IPS-20b (cell line): ENCODE results near the gene FATE1.

ENCODE experiments used
- H3K27ac ChIP-seq: one replicate; pipeline ENCODE4 v1.5.1; 2013; ENCODE audit warnings: low read length
- H3K27me3 ChIP-seq: 2 replicates; pipeline ENCODE4 v1.6.1; 2013; ENCODE audit warnings: mild to moderate bottlenecking, low read length, inconsistent platforms; ENCODE audit not compliant: insufficient read depth
- H3K36me3 ChIP-seq: 2 replicates; pipeline ENCODE4 v1.6.1; 2013; ENCODE audit warnings: low read depth, mild to moderate bottlenecking, inconsistent platforms, low read length, moderate library complexity; ENCODE audit not compliant: insufficient read depth
- H3K4me1 ChIP-seq: 2 replicates; pipeline ENCODE4 v1.6.1; 2013; ENCODE audit warnings: mild to moderate bottlenecking, control low read depth, inconsistent platforms, low read length, moderate library complexity; ENCODE audit not compliant: insufficient read depth
- H3K4me3 ChIP-seq: 2 replicates; pipeline ENCODE4 v1.5.1; 2013; ENCODE audit warnings: mild to moderate bottlenecking, low read length, inconsistent platforms
- H3K9ac ChIP-seq: 2 replicates; pipeline ENCODE4 v1.6.1; 2013; ENCODE audit warnings: low read depth, mild to moderate bottlenecking, inconsistent platforms, low read length, moderate library complexity
- H3K9me3 ChIP-seq: 2 replicates; pipeline ENCODE4 v1.6.1; 2013; ENCODE audit warnings: mild to moderate bottlenecking, low read depth, low read length, inconsistent platforms; ENCODE audit not compliant: insufficient read depth

Gene FATE1

GRCh38 chrX:151729056-151729725 is 13.4 kb downstream of the FATE1 start:
- no peaks in the 10 kb centered on the region for H3K4me1 ChIP-seq
- H3K9me3 ChIP-seq: no peaks in the 10 kb centered on the region
- H3K27ac ChIP-seq: no peak overlapping the region
- H3K27me3 ChIP-seq: no peaks in the 10 kb centered on the region
- no peak overlapping the region for H3K9ac ChIP-seq
- H3K4me3 ChIP-seq: no peak overlapping the region
- no peaks in the 10 kb centered on the region for H3K36me3 ChIP-seq

GRCh38 chrX:151734446-151734845 is 18.6 kb downstream of the FATE1 start, which contains the start of gene CNGA2:
Gene CNGA2 (plus strand): TSS chrX:151734746. CDS start chrX:151738484, 3,738 bp downstream.
- Histone ChIP-seq H3K4me3 (no peak within 1 kb of the TSS), H3K4me1 (no peaks in the 10 kb centered on the region), H3K9ac (no peak within 1 kb of the TSS), H3K9me3 (no peaks in the 10 kb centered on the region), H3K27me3 (no peaks in the 10 kb centered on the region), H3K27ac (no peak within 1 kb of the TSS), H3K36me3 (no peaks in the 10 kb centered on the region)

DNA sequence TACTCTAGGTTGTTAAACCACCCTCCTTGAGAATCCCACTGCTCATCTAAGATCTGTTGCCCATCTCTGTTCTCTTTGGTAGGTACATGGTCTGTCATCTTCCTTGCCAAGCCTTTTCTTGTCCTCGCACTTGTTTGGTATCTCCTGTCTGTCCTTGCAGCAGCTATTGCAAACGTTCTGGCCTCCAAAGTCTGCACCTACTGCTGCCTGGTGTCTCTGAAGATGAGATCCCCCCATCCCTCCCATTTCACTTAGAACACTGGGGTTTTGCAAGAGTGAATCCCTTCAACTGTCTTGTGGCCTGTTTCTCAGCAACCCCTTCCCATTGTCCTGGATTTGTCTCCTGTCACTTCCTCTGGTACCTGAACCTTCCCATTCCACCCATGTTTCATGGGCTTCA is 19.4 kb downstream of the FATE1 start:
- H3K4me3 ChIP-seq: no peak overlapping the region
- no peaks in the 10 kb centered on the region for H3K36me3 ChIP-seq
- H3K4me1 ChIP-seq: no peaks in the 10 kb centered on the region
- H3K27me3 ChIP-seq: no peaks in the 10 kb centered on the region
- H3K27ac ChIP-seq: no peak overlapping the region
- H3K9ac ChIP-seq: no peak overlapping the region
- no peaks in the 10 kb centered on the region for H3K9me3 ChIP-seq

DNA sequence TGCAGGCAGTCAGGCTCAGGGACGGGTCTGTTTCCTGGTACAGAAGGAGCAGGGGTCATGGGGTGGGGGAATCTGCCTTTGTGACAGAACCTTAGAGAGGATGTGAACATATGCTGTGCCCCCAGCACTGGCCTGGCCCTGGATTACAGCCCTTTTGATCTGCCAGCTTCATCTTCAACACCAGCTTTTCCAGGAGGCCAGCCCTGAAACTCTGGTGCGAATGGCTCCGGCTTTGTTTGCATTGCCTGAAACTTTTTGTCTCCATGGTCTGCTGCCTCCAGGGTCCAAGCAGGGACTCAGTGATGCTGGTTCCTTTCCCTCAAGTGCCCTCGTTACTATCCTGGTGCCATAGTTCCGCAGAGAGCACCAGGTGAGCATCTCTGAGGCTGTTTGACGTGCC is 20.9 kb downstream of the FATE1 start:
- Histone ChIP-seq H3K9me3 (no peaks in the 10 kb centered on the region), H3K9ac (no peak overlapping the region), H3K27me3 (no peaks in the 10 kb centered on the region), H3K4me1 (no peaks in the 10 kb centered on the region), H3K4me3 (no peak overlapping the region), H3K27ac (no peak overlapping the region), H3K36me3 (no peaks in the 10 kb centered on the region)

DNA sequence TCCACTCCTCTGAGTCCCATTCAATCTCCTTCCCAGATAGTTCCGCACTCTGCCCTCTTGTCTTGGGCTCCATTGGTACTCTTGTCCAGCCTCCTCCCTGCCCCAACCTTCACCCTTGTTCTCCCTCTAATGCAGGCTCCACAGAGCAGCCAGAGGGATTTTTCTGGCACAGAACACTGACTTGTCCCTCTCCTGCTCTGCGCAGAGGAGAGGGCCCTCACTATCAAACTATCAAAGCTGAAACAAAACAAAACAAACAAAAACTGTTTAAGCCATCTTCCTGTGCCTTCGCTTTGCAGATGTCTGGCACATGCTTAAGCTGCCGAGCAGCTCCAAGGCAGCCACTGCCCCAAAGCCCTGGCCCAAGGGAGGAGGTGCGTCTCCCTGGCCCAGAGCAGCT is 21.7 kb downstream of the FATE1 start:
- no peak overlapping the region for H3K4me3 ChIP-seq
- H3K9me3 ChIP-seq: no peaks in the 10 kb centered on the region
- no peaks in the 10 kb centered on the region for H3K36me3 ChIP-seq
- H3K27ac ChIP-seq: no peak overlapping the region
- no peaks in the 10 kb centered on the region for H3K4me1 ChIP-seq
- no peaks in the 10 kb centered on the region for H3K27me3 ChIP-seq
- no peak overlapping the region for H3K9ac ChIP-seq

- H3K4me1 ChIP-seq: no peaks in the 10 kb centered on the region
- no peaks in the 10 kb centered on the region for H3K27me3 ChIP-seq
- no peak overlapping the region for H3K27ac ChIP-seq
- no peaks in the 10 kb centered on the region for H3K9me3 ChIP-seq
- no peak overlapping the region for H3K4me3 ChIP-seq
- H3K36me3 ChIP-seq: no peaks in the 10 kb centered on the region
- H3K9ac ChIP-seq: no peak overlapping the region
These were observed 22.9 kb downstream of the FATE1 start for GRCh38 chrX:151738751-151739150.

DNA sequence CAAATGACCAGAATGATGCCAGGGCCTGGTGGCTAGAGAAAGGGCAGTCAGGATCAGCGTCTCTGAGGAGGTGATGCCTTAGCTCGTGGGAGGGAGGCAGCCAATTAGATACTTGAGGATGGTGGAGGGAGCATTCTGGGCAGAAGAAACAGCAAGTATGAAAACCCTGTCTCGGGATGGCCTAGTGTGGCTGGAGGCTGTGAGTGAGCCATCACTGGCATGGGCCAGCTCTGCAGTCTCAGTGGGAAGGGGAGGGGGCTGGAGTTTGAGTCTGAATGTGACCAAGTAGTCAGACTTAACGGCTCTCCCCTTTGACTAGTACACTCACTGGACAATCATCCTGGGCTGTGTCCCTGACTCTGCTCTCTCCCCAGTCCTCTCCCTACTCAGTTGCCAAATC is 25.8 kb downstream of the FATE1 start:
- Histone ChIP-seq H3K36me3 (no peaks in the 10 kb centered on the region), H3K27me3 (no peaks in the 10 kb centered on the region), H3K9ac (no peak overlapping the region), H3K4me3 (no peak overlapping the region), H3K4me1 (no peaks in the 10 kb centered on the region), H3K9me3 (no peaks in the 10 kb centered on the region), H3K27ac (no peak overlapping the region)

GRCh38 chrX:151742311-151742710 is 26.5 kb downstream of the FATE1 start:
- H3K4me3 ChIP-seq: no peak overlapping the region
- no peaks in the 10 kb centered on the region for H3K9me3 ChIP-seq

DNA sequence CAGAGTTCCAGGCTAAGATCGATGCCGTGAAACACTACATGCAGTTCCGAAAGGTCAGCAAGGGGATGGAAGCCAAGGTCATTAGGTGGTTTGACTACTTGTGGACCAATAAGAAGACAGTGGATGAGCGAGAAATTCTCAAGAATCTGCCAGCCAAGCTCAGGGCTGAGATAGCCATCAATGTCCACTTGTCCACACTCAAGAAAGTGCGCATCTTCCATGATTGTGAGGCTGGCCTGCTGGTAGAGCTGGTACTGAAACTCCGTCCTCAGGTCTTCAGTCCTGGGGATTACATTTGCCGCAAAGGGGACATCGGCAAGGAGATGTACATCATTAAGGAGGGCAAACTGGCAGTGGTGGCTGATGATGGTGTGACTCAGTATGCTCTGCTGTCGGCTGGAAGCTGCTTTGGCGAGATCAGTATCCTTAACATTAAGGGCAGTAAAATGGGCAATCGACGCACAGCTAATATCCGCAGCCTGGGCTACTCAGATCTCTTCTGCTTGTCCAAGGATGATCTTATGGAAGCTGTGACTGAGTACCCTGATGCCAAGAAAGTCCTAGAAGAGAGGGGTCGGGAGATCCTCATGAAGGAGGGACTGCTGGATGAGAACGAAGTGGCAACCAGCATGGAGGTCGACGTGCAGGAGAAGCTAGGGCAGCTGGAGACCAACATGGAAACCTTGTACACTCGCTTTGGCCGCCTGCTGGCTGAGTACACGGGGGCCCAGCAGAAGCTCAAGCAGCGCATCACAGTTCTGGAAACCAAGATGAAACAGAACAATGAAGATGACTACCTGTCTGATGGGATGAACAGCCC is 28.0 kb downstream of the FATE1 start:
- Histone ChIP-seq H3K27ac (no peak overlapping the region), H3K4me1 (no peaks in the 10 kb centered on the region), H3K9me3 (no peaks in the 10 kb centered on the region), H3K36me3 (no peaks in the 10 kb centered on the region), H3K4me3 (no peak overlapping the region), H3K9ac (no peak overlapping the region), H3K27me3 (no peaks in the 10 kb centered on the region)

More at GRCh38 chrX:151742311-151742710, 26.5 kb downstream of the FATE1 start:
- Histone ChIP-seq H3K27ac (no peak overlapping the region), H3K36me3 (no peaks in the 10 kb centered on the region), H3K27me3 (no peaks in the 10 kb centered on the region), H3K4me1 (no peaks in the 10 kb centered on the region), H3K9ac (no peak overlapping the region)

GRCh38 chrX:151745651-151746050 is 29.8 kb downstream of the FATE1 start:
- Histone ChIP-seq H3K27ac (no peak overlapping the region), H3K36me3 (no peaks in the 10 kb centered on the region), H3K27me3 (no peaks in the 10 kb centered on the region), H3K4me1 (no peaks in the 10 kb centered on the region), H3K9ac (no peak overlapping the region), H3K9me3 (no peaks in the 10 kb centered on the region), H3K4me3 (no peak overlapping the region)

DNA sequence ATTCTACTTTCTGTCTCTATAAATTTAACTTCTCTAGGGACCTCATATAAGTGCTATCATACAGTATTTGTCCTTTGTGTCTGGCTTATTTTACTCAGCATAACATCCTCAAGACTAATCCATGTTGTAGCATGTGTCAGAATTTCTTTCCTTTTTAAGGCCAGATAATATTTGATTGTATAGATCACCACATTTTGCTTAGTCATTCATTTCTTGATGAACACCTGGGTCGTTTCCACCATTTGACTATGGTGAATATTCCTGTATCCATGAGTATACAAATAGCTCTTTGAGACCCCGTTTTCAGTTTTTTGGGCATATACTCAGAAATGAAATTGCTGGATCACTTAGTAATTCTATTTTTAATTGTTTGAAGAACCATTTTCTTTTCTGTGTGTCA is 30.7 kb downstream of the FATE1 start:
- H3K27me3 ChIP-seq: no peaks in the 10 kb centered on the region
- no peaks in the 10 kb centered on the region for H3K9me3 ChIP-seq
- no peak overlapping the region for H3K9ac ChIP-seq
- no peaks in the 10 kb centered on the region for H3K4me1 ChIP-seq
- H3K27ac ChIP-seq: no peak overlapping the region
- H3K4me3 ChIP-seq: no peak overlapping the region
- no peaks in the 10 kb centered on the region for H3K36me3 ChIP-seq

- H3K27me3 ChIP-seq: peaks cover 6% of the 10 kb centered on the region
- no peaks in the 10 kb centered on the region for H3K4me1 ChIP-seq
- no peaks in the 10 kb centered on the region for H3K9me3 ChIP-seq
- H3K36me3 ChIP-seq: no peaks in the 10 kb centered on the region
- no peak overlapping the region for H3K9ac ChIP-seq
- no peak overlapping the region for H3K27ac ChIP-seq
- H3K4me3 ChIP-seq: no peak overlapping the region
These were observed 34.7 kb downstream of the FATE1 start for GRCh38 chrX:151750511-151750910.
